ENCODE data around the gene GABRA5.
"Not testable (repeated sequence)": the region's sequence is repeated elsewhere in the genome, so short reads cannot be mapped to it uniquely, and the experiment has no call there.

GABRA5 gene

GRCh38 chr15:26893351-26894065 lies 26.6 kb downstream of the GABRA5 start:
- Histone ChIP-seq H3K36me3 (no peaks in the 10 kb centered on the region), H3K4me1 (no peaks in the 10 kb centered on the region), H3K4me3 (ENCODE audit: low read depth, low read length) (no peak overlapping the region), H3K9me3 (no peaks in the 10 kb centered on the region), H3K27me3 (no peaks in the 10 kb centered on the region; the same call in 1 of the 2 replicates)
- no peak for TF ChIP-seq CTCF (IDR thresholded peaks at IDR 0.05; ENCODE audit: low read depth, low read length)
- no peak for DNase-seq

GRCh38 chr15:26894181-26894580 lies 27.3 kb downstream of the GABRA5 start:
- Histone ChIP-seq H3K4me1 (no peaks in the 10 kb centered on the region), H3K9me3 (no peaks in the 10 kb centered on the region), H3K27me3 (no peaks in the 10 kb centered on the region; the same call in 1 of the 2 replicates), H3K36me3 (no peaks in the 10 kb centered on the region), H3K4me3 (ENCODE audit: low read depth, low read length) (no peak overlapping the region)
- no peak for DNase-seq
- TF ChIP-seq CTCF (IDR thresholded peaks at IDR 0.05; ENCODE audit: low read depth, low read length) = no peak

- not testable (repeated sequence) for H3K9me3 ChIP-seq; H3K27me3 ChIP-seq; DNase-seq; H3K36me3 ChIP-seq; H3K4me1 ChIP-seq; H3K4me3 ChIP-seq (ENCODE audit: low read depth, low read length)
Measured at GRCh38 chr15:26895346-26895745, 28.5 kb downstream of the GABRA5 start.

- H3K4me1 ChIP-seq = no peaks in the 10 kb centered on the region
- TF ChIP-seq CTCF (IDR thresholded peaks at IDR 0.05; ENCODE audit: low read depth, low read length) = no peak
- no peaks in the 10 kb centered on the region for H3K36me3 ChIP-seq
- no peak overlapping the region for H3K4me3 ChIP-seq (ENCODE audit: low read depth, low read length)
- H3K9me3 ChIP-seq = no peaks in the 10 kb centered on the region
- no peak for DNase-seq
- no peaks in the 10 kb centered on the region for H3K27me3 ChIP-seq
Measured at GRCh38 chr15:26899658-26900057, 32.8 kb downstream of the GABRA5 start.

GRCh38 chr15:26901041-26901440 lies 34.2 kb downstream of the GABRA5 start:
- Histone ChIP-seq H3K4me3 (ENCODE audit: low read depth, low read length) (no peak overlapping the region), H3K27me3 (no peaks in the 10 kb centered on the region), H3K36me3 (no peaks in the 10 kb centered on the region), H3K9me3 (no peaks in the 10 kb centered on the region), H3K4me1 (no peaks in the 10 kb centered on the region)
- no peak for TF ChIP-seq CTCF (IDR thresholded peaks at IDR 0.05; ENCODE audit: low read depth, low read length)
- no peak for DNase-seq

- Histone ChIP-seq H3K27me3 (peaks cover 5% of the 10 kb centered on the region), H3K36me3 (no peaks in the 10 kb centered on the region), H3K4me1 (no peaks in the 10 kb centered on the region), H3K9me3 (no peaks in the 10 kb centered on the region; the same call in 1 of the 2 replicates), H3K4me3 (ENCODE audit: low read depth, low read length) (no peak overlapping the region)
- DNase-seq = no peak
- TF ChIP-seq CTCF (IDR thresholded peaks at IDR 0.05; ENCODE audit: low read depth, low read length) = no peak
Measured at GRCh38 chr15:26910715-26911114, 43.9 kb downstream of the GABRA5 start.
